GM21717 (cell line): ENCODE results near the gene RAB13.
"Not testable (repeated sequence)": the region's sequence is repeated elsewhere in the genome, so short reads cannot be mapped to it uniquely, and the experiment has no call there.

Experiments
- ATAC-seq: cut with Tn5 transposase; IDR thresholded peaks from one replicate; pipeline ENCODE4 v1.9.1; 2021; ENCODE audit warnings: mild to moderate bottlenecking, moderate library complexity; ENCODE audit not compliant: unreplicated experiment

RAB13 gene

DNA sequence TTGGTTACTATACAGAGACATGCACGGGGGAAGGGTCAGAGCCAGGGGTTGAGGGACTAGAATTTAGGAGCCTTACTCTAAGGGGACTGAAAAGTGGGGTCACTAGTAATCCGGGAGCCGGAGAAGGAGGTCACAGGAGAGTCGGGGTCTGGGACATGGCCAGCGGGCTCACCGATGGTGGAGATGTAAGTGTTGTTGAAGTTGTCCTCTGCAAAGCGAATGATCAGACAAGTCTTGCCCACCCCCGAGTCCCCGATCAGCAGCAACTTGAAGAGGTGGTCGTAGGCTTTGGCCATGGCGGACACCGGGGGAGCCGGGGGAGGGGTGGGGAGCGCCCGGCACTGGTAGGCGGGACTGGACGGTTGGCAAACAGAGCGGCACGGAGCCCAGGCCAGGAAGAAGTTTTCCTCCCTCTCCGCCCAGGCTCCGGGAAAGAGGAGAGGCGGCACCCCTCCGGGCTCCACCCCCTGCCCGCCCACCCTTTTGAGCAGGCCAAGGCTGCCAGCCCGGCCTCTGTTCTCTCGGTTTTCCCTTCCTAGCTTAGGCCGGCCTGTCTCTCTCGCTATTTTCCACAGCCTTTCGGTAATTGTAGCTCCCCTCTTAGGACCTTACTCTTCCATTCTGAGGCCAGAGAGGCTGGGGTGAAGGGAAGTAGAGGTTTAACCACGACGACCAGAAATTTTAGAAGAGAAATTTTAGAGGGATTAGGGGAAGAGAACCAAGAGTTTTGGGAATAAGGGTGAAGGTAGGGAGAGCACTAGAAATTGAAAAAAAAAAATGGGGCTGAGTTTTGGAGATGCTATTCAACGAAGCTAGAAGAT, at the start of gene RAB13:
RAB13 (minus strand) TSS at position 399 of the 821 bp plus-strand sequence; CDS start at position 296, 103 bp downstream.
- no peak for ATAC-seq

DNA sequence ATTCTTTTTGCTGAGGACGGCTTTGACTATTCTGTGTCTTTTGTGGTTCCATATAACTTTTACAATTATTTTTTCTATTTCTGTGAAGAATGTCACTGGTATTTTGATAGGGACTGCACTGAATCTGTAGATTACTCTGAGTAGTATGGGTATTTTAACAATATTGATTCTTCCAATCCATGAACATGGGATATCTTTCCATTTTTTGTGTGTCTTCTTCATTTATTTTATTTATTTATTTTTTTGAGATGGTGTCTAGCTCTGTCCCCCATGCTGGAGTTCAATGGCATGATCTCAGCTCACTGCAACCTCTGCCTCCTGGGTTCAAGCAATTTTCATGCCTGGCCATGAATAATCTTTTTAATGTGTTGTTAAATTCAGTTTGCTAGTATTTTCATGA, 47.6 kb upstream of the RAB13 start:
- ATAC-seq: not testable (repeated sequence)

DNA sequence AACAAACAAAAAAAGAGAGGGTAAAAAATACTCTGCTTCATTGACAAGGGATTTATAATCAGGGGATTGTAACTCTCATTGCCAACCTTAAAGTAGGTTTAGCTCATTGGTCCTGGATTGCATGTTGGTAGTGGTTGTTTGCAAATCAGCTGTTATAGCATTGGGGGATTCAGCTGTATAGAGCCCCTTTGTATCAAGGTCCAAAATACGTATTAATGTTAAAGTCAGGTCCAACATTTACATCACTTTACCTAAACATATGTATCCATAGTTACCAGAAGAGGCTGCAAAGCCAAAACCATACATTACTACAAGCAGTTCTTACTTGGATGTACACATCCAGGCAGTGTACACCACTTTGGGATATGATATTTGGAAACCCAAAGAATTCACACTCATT, 33.8 kb upstream of the RAB13 start:
- ATAC-seq: no peak

DNA sequence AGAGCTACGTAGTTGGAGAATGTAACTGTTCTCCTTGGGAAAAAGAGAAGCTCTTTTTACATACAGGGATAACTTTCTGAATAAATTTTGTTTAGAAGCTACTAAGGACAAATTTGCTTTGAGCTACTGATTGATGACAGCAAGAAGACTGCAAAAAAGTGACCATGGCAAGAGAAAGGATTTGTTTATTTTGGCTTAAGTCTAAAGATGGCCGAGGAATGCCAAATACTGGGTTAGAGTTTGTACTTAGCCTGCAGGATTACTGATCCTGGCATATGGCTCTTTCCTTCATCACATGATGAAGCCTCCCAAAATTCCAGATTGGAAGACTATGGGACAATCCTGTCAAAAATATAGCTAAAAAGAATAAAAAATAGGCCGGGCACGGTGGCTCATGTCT, 33.1 kb upstream of the RAB13 start:
- no peak for ATAC-seq

DNA sequence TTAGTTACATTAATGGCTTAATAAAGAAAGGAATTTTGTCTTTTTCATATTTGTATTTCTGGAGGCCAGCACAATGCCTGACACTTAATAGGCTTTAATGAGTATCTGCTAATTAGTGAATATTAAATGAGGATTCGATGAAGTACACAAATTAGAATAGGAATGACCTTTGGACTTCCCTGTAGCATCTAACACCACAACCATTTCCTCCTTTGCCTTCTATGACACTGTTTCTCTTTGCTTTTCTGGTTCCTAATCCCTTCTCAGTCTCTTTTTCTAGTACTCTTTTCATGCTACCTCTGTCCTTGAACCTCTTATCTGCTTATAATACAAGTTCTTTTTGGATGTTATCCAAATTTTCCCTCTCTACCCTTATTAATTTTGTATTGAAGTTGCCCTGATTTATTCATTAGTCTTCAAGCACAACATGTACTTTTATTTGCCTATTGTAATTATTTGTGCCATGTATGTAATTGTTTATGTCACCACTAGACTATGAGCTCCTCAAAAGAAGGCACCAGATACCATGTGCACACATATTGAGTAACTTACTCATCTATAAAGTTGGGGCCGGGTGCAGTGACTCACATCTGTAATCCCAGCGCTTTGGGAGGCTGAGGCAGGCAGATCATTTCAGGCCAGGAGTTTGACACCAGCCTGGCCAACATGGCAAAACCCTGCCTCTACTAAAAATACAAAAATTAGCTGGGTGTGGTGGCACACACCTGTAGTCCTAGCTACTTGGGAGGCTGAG, 28.2 kb upstream of the RAB13 start:
- ATAC-seq: no peak

DNA sequence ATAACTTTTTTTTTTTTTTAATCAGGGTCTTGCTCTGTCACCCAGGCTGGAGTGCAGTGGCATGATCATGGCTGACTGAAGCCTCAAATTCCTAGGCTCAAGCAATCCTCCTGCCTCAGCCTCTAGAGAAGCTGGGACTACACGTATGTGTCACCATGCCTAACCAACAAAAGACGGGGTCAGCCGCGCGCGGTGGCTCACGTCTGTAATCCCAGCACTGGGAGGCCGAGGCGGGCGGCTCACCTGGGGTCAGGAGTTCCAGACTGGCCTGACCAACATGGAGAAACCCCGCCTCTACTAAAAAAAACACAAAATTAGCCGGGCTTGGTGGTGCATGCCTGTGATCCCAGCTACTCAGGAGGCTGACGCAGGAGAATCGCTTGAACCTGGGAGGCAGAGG, 26.4 kb upstream of the RAB13 start:
- not testable (repeated sequence) for ATAC-seq

DNA sequence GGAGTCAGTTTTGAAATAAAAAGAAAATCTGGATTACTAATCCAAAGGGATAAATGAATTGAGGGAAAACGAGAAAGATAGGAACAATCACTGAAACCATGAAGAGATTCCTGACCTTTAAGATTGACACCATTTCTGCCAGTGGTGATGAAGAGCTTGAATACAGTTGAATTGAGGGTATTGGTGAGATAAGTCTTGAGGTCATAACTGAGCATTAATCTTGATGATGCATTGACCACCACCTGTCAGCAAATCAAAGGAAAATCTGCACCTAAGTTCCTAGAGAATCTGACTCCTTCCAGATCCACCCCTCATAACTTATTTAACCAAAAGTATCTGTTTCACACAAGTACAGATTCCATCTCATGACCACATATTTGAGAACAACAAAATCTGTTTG, 26.0 kb upstream of the RAB13 start:
- no peak for ATAC-seq

DNA sequence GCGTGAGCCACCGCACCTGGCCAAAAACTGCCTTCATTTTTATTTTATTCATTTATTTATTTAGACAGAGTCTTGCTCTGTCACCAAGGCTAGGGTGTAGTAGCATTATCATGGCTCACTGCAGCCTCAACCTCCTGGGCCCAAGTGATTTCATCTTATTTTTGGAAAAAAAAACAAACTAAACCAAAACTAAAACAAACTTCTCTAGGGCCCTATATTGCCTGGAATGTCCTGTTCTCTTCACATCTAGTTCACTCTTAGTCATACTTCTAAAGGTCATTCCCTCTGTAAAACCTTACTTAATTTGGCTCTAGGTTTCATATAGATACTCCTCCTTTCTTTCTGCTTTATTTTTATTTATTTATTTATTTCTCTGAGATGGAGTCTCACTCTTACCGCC, 20.0 kb upstream of the RAB13 start:
- no peak for ATAC-seq

DNA sequence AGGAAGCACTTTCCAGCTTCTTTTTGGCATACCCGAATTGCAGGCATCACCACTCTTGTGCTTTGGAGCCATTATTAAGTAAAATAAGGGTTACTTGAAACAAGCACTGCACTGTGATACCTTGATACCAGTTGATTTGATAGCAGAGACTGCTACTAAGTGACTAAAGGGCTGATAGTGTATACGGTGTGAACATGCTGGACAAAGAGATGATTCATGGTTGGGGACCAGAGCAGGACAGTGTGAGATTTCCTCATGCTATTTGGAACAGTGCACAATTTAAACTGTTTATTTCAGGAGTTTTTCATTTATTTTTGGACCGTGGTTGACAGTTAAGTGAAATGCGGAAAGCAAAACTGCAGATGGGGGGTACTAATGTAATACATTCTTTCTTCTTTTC, 14.3 kb upstream of the RAB13 start:
- no peak for ATAC-seq

DNA sequence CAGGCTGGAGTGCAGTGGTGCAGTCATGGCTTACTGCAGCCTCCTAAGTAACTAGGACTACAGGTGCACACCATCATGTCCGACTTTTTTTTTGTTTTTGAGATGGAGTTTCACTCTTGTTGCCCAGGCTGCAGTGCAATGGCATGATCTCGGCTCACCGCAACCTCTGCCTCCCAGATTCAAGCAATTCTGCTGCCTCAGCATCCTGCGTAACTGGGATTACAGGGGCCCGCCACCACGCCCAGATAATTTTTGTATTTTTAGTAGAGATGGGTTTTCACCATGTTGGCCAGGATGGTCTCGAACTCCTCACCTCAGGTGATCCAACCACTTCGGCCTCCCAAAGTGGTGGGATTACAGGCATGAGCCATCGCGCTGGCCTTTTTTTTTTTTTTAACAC, 10.7 kb upstream of the RAB13 start:
- ATAC-seq: not testable (repeated sequence)

DNA sequence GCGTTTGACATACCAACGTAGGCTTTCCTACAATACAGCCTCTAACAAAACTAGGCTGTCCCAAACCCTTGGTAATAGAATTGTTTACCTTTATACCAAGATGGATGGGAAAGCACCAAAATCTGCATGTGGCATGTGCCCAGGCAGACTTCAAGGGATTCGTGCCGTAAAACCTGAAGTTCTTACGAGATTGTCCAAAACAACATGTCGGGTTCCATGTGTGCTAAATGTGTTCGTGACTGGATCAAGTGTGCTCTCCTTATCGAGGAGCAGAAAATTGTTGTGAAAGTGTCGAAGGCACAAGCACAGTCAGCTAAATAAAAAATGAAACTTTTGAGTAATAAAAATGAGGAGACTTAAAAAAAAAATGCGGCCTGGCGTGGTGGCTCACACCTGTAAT, 9.5 kb upstream of the RAB13 start:
- no peak for ATAC-seq

DNA sequence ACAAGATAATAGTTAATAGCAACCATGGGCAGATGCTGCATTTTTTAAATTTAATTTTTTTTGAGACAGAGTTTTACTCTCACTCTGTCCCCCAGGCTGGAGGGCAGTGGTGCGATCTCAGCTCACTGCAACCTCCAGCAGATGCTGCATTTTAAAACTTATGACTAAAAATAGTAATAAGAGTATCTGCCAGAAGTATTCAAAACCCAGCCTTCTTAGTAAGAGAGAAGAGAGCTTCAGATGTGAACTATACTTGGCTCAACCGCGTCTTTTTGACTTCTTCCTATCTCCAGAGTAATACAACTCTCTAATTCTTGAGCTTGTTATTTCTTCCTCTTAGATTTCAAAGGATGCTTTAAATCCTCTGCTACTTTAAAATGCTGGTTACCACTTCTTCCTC, 9.1 kb upstream of the RAB13 start:
- no peak for ATAC-seq

DNA sequence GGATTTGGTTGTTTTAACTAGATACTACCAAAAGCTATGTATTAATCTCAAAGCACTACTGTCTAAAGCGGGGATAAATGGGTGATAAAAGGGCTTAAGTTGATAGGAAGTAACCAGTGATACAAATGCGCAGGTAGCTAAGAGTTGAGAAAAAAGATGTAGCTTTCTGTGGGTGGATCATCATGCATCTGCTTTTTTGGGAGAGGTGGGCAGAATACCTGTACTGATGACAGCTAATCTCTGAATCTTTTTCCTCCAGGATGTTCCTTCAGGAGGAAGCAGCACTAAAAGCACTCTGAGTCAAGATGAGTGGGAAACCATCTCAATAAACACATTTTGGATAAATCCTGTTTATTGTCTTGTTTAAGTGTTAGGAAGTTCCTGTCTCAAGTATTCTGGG, 5.7 kb upstream of the RAB13 start:
- no peak for ATAC-seq

DNA sequence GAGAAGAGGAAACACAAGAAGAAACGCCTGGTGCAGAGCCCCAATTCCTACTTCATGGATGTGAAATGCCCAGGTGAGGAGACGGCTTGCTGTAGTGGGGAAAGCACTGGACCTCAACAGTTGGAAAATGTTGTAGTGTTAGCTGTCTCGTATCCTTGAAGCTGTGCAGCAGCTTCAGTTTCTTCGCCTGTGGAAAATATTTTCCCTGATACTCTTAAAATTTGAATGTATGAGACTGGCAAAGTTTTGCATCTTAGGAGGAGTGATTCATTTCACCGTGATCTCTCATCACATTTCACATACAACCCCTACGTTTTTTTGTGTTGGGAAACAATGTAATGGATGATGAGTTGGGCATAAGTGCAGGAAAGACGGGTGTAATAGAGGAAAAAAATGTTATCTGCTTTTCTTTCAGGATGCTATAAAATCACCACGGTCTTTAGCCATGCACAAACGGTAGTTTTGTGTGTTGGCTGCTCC, 5.1 kb upstream of the RAB13 start:
- no peak for ATAC-seq

DNA sequence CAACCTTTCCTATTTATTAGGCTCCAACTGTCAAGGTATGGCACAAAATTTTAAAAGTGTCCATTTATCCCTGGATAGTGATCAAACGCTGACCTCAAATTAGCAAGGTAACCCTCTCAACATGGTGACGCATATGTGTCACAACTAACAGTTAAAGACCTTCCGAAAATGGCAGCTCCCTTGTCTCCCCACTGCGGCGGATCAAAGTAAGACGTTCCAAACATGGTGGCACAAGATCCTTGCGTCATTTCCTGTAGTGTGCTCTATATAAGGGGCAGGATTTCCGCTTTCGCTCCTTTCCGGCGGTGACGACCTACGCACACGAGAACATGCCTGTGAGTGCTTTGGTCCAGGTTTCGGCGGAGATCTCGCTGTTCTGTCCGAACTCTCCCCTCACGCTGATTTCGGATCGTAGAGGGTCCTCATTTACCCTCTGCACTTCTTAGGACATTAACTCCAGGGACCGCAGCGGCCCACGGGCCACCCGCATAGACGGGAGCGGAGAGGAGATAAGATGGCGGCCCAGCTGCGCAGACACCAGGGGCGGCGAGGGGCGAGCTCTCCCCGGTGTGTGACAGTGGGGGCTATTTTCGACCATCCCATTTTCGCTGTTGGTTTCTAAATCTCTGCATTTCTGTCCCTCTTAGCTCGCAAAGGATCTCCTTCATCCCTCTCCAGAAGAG, 4.5 kb upstream of the RAB13 start, which contains the start of gene RPS27:
RPS27 (plus strand) TSS at position 295 of the 683 bp plus-strand sequence; CDS start at position 330, 35 bp downstream.
- ATAC-seq: peak; percentile 70

DNA sequence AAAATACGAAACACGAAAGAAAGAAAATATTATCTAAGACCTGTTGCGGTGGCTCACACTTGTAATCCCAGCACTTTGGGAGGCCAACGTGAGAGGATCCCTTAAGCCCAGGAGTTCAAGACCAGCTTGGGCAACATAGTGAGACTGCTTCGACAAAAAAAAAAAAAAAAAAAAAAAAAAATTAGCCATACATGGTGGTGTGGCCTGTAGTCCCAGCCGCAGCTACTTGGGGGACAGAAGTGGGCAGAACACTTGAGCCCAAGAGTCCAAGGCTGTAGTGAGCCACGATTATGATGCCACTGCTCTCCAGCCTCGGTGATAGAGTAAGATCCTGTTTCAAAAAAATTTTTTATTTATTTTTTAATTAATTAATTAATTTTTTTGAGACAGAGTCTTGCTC, 1.5 kb upstream of the RAB13 start:
- ATAC-seq: no peak

DNA sequence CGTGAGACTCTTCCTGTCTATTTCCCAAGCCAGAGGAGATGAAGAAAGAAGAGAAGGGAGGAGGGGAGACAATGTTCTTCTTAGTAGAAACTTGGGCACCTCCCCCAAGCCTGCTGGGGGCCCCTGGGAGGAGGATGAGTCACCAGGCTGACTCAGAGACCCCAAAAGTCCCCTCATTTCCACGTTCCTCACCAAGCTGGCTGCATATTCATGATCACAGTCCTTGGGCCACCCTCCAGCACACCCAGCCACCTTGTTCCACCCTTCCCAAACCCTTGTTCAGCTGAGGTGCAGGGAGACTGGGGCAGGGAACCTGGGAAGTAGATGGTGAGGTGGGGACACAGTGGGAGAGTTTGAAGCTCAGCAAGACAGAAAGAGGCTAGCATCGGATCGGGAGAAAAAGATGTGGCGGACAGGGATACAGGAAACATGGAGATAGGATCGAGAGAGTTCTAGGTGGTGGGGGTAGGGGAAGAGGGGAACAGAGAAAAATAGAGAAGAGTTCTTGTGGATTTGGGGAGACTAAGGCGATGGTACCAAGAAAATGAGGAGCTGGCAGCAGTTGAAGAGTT, 712 bp downstream of the RAB13 start:
- ATAC-seq: no peak

DNA sequence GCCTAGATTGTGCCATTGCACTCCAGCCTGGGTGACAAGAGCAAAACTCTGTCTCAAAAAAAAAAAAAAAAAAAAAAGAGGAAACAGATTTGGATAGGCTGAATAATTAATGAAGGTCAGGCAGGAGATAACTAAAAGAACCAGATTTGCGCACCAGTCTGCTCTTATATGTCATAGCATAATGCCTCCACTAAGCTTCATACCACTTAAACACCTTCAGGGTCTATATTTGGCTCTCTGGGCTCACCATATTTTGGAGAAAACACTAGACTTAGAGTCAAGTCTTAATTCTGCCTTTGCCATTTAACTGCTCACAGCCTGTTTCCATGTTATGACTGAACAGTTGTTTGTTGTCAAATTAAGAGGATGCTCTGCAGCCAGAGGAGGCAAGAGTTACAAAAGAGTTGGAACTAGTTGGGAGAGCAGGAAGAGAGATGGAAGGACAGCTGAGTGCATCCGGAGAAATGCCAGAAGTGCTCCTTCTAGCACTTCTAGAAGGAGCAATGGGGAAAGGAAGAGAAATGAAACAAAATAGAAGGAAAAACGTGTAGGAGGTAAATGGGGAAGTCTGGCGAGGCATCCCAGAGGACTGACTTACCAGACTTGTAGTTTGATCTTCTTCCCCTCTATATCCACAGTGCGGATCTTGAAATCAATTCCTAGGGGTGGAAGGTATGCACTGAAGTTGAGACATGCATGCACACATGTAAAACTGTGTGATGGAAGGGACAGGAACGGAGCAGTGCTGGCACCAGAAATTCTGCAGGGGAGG, 1.8 kb downstream of the RAB13 start:
- ATAC-seq: no peak

DNA sequence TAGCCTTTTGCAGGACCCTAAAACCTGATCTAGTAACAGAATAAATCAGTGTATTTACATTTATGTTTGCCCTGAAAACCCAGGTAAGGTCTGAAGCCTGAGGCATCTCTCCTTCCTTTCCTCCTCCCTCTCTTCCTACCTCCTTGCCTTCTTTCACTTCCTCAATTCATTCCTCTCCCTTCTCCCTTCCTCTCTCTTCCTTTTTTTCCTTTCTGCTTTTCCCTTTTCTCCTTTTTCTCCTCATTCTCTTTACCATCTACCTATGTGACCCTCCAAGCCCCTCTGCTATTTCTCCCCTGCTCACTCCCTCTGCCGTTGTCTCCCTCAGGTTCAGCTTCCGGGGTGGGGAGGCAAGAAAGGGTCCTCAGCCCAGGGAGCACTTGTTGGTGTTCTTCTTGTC, 4.4 kb downstream of the RAB13 start:
- not testable (repeated sequence) for ATAC-seq

DNA sequence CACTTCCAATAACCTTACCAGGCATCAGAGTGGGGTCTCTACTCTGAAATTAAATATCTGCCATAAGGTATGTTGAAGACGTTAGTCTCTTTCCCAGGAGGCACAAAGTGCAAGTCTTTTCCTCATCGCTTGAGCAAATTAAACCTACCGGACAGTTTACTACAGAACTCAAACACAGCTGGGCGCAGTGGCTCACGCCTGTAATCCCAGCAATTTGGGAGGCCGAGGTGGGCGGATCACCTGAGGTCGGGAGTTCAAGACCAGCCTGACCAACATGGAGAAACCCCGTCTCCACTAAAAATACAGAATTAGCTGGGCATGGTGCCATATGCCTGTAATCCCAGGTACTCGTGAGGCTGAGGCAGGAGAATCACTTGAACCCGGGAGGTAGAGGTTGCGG, 7.0 kb downstream of the RAB13 start:
- not testable (repeated sequence) for ATAC-seq
